ENCODE results near the gene FBP1.

GRCh38 chr9:94677929-94678328 lies 38.6 kb upstream of the FBP1 start:
- TF ChIP-seq POLR2A (IDR thresholded peaks at IDR 0.05): no peak
- TF ChIP-seq, protein P1, sequence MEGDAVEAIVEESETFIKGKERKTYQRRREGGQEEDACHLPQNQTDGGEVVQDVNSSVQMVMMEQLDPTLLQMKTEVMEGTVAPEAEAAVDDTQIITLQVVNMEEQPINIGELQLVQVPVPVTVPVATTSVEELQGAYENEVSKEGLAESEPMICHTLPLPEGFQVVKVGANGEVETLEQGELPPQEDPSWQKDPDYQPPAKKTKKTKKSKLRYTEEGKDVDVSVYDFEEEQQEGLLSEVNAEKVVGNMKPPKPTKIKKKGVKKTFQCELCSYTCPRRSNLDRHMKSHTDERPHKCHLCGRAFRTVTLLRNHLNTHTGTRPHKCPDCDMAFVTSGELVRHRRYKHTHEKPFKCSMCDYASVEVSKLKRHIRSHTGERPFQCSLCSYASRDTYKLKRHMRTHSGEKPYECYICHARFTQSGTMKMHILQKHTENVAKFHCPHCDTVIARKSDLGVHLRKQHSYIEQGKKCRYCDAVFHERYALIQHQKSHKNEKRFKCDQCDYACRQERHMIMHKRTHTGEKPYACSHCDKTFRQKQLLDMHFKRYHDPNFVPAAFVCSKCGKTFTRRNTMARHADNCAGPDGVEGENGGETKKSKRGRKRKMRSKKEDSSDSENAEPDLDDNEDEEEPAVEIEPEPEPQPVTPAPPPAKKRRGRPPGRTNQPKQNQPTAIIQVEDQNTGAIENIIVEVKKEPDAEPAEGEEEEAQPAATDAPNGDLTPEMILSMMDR (IDR thresholded peaks at IDR 0.05): no peak

All from lower leg skin (tissue), 3 donors.